ENCODE measurements around the gene MRPL24. TPM values are rescaled to one million over a fixed set of nuclear protein-coding genes. Genes with fewer than 3 reads are reported as not detected.

Gene MRPL24
- total and polyA plus RNA-seq, 9 of the 15 experiments (the other 6 are each of a cell fraction or from before 2014, with no cell fraction given) = 74.3 to 267 (median 113) TPM

- TF ChIP-seq RREB1 (CRISPR knock-in tag; IDR thresholded peaks at IDR 0.05) (peak; percentile 39; the same call in 1 of the 2 replicates), NR2C1 (IDR thresholded peaks at IDR 0.05) (no peak), NR2C1 (tag; IDR thresholded peaks at IDR 0.05) (peak; percentile 83), CAMTA2 (CRISPR knock-in tag; conservative IDR thresholded peaks at IDR 0.05) (no peak), FOSL1 (tag; conservative IDR thresholded peaks at IDR 0.05) (0 out of 2 replicates have a peak, but pooled peaks have one; percentile 46), MNT (conservative IDR thresholded peaks at IDR 0.05) (no peak), CC2D1A (IDR thresholded peaks at IDR 0.05) (no peak), MAZ (CRISPR knock-in tag; conservative IDR thresholded peaks at IDR 0.05 in 1 of 2, IDR thresholded peaks at IDR 0.05 in 1 of 2) (peak; percentile 45 to 97; a peak in 3 of 4 replicates), RHOXF2B (CRISPR knock-in tag; conservative IDR thresholded peaks at IDR 0.05) (0 out of 2 replicates have a peak, but pooled peaks have one; percentile 72), NFIC (IDR thresholded peaks at IDR 0.05) (no peak), KLF1 (tag; IDR thresholded peaks at IDR 0.05) (peak; percentile 27; the same call in 1 of the 2 replicates), ZBTB9 (CRISPR knock-in tag; IDR thresholded peaks at IDR 0.05) (peak; percentile 89), HLTF (IDR thresholded peaks at IDR 0.05) (no peak), ZMIZ1 (IDR thresholded peaks at IDR 0.05; ENCODE audit: low read depth in 2 of 2, low read length in 2 of 2) (no peak), SREBF2 (CRISPR knock-in tag; IDR thresholded peaks at IDR 0.05) (no peak)
These were observed 46.8 kb downstream of the MRPL24 start (continued) for GRCh38 chr1:156693848-156694689.
